Astrocyte of the cerebellum (primary cell): Measurements from ENCODE around the gene PGM2L1.

ENCODE experiments used
- DNase-seq: peaks from one replicate; pipeline ENCODE4 v3.0.0-alpha.2; 2011; ENCODE audit warnings: low read depth
- H3K4me3 ChIP-seq: 2 replicates; pipeline ENCODE4 v1.5.1; 2011; ENCODE audit warnings: mild to moderate bottlenecking, low read depth, low read length, moderate library complexity
- CTCF ChIP-seq: IDR thresholded peaks from 2 replicates; pipeline ENCODE4 v1.5.1; 2012; ENCODE audit warnings: low read length, low read depth, moderate library complexity, mild to moderate bottlenecking; ENCODE audit errors: missing control alignments
- in situ Hi-C: cut with HindIII; loops from 2 replicates; pipeline ENCODE4 v1.10.0; 2017; ENCODE audit warnings: low sequenced_read_pairs

PGM2L1 gene

GRCh38 chr11:74330075-74330858, 68.0 kb downstream of the PGM2L1 start:
- in situ Hi-C loops, result no loop called here
- no peak for DNase-seq
- no peak for TF ChIP-seq CTCF
- H3K4me3 ChIP-seq, result no peak overlapping the region

- no peak overlapping the region for H3K4me3 ChIP-seq
- no peak for TF ChIP-seq CTCF
- no peak for DNase-seq
- in situ Hi-C loops, result no loop called here
Measured at GRCh38 chr11:74327076-74327475, 71.2 kb downstream of the PGM2L1 start.

GRCh38 chr11:74326665-74327064, 71.6 kb downstream of the PGM2L1 start:
- DNase-seq, result no peak
- no peak overlapping the region for H3K4me3 ChIP-seq
- TF ChIP-seq CTCF, result no peak
- in situ Hi-C loops, result no loop called here

GRCh38 chr11:74325649-74326645, 72.3 kb downstream of the PGM2L1 start:
- TF ChIP-seq CTCF, result no peak
- DNase-seq, result peak; percentile 92

GRCh38 chr11:74322667-74323066, 75.6 kb downstream of the PGM2L1 start:
- no peak overlapping the region for H3K4me3 ChIP-seq
- in situ Hi-C loops, result no loop called here
- TF ChIP-seq CTCF, result no peak
- DNase-seq, result no peak

More at GRCh38 chr11:74325649-74326645, 72.3 kb downstream of the PGM2L1 start:
- H3K4me3 ChIP-seq, result no peak overlapping the region
- in situ Hi-C loops, result no loop called here

GRCh38 chr11:74321487-74322188, 76.6 kb downstream of the PGM2L1 start:
- TF ChIP-seq CTCF, result peak; percentile 71
- DNase-seq, result peak; percentile 40
- in situ Hi-C loops, result no loop called here
- no peak overlapping the region for H3K4me3 ChIP-seq
